ENCODE results near the gene SLC24A4.

Gene SLC24A4

DNA sequence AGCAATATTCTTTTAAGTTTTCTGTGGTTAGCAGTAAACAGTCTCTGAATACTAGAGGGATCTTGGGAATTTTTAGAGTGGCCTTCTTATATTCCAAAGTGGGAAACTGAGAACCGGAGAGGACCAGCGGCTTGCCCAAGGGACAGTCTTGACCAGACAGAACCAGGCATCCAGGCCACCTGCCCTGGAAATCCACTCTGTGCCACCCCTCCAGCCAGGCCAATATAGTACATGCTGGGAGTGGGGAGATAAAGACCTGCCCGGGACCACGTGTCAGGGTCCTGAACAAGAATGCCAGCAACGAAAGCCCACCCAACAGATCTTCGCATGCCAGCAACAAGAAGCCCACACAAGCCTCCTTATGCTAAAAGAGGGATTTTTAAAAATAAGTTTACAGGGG is 141.2 kb downstream of the SLC24A4 start:
- H3K9me3 ChIP-seq (ENCODE audit: control insufficient read depth, low read depth, low read length) = no peaks in the 10 kb centered on the region
- H3K9ac ChIP-seq (ENCODE audit: low read length) = no peak overlapping the region
- no peak overlapping the region for H3K27ac ChIP-seq (ENCODE audit: low read length)
- no peaks in the 10 kb centered on the region for H3K36me3 ChIP-seq (ENCODE audit: control insufficient read depth, low read depth, low read length)
- H3K4me3 ChIP-seq (ENCODE audit: low read length) = no peak overlapping the region
- no peaks in the 10 kb centered on the region for H3K27me3 ChIP-seq (ENCODE audit: control insufficient read depth, insufficient read depth, low read length)
- H3K4me1 ChIP-seq (ENCODE audit: control insufficient read depth, low read depth, low read length) = no peaks in the 10 kb centered on the region

DNA sequence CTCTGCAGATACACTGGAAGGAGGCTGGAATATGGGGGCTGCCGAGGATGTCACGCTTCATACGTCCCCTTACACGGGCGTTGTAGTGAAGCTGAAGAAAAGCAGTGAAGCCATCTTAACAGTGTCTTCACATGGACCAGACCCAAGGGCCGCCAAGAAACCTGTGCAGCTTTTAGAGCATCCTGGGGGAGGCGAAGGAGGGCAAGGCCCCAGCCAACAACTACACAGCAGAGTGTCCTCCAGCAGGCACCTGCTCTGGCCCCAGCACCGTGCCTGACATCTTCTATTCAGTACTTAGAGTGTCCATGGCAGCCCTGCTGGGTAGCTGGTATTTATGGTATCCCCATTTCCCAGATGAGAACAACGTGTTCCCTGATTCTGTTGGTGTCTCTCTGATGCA is 141.8 kb downstream of the SLC24A4 start:
- H3K9me3 ChIP-seq (ENCODE audit: control insufficient read depth, low read depth, low read length) = no peaks in the 10 kb centered on the region
- no peak overlapping the region for H3K27ac ChIP-seq (ENCODE audit: low read length)
- H3K36me3 ChIP-seq (ENCODE audit: control insufficient read depth, low read depth, low read length) = no peaks in the 10 kb centered on the region
- H3K9ac ChIP-seq (ENCODE audit: low read length) = no peak overlapping the region
- H3K4me3 ChIP-seq (ENCODE audit: low read length) = no peak overlapping the region
- H3K27me3 ChIP-seq (ENCODE audit: control insufficient read depth, insufficient read depth, low read length) = no peaks in the 10 kb centered on the region
- no peaks in the 10 kb centered on the region for H3K4me1 ChIP-seq (ENCODE audit: control insufficient read depth, low read depth, low read length)

DNA sequence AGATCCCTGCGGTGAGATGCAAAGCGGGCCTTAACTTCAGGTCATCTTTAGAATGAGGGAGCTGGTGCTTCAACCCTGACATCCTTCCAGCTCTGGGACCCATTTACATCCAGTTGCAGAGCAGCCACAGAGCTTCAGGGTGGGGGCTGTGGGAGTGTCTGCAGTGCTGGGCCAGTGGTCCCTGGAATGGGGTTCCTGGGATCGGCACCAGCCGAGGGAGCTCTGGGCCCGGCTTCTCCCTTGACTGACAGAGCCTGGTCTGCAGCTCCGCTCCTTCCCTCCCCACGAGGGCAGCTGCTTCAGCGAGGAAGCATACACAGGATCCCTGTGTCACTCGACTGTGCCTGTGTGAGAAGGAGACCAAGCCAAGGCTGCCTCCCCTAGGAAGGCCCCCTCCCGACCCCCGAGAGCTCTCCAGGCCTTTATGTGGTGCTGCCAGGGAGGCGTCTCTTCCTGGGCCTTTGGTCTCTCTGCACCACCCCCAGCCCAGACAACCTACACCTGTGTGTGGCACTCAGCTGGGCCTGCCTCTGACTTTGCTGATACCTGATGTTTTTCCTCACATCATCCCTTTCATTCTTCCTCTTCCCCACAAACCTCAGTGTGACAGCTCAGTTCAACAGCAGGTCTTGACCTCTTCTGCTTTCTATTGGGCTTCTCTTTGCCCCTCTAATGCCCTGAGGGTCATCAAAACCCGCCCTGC is 142.5 kb downstream of the SLC24A4 start:
- Histone ChIP-seq H3K27ac (ENCODE audit: low read length) (no peak overlapping the region), H3K4me3 (ENCODE audit: low read length) (no peak overlapping the region), H3K4me1 (ENCODE audit: control insufficient read depth, low read depth, low read length) (peaks cover 5% of the 10 kb centered on the region), H3K27me3 (ENCODE audit: control insufficient read depth, insufficient read depth, low read length) (no peaks in the 10 kb centered on the region), H3K9me3 (ENCODE audit: control insufficient read depth, low read depth, low read length) (no peaks in the 10 kb centered on the region), H3K9ac (ENCODE audit: low read length) (no peak overlapping the region), H3K36me3 (ENCODE audit: control insufficient read depth, low read depth, low read length) (no peaks in the 10 kb centered on the region)

DNA sequence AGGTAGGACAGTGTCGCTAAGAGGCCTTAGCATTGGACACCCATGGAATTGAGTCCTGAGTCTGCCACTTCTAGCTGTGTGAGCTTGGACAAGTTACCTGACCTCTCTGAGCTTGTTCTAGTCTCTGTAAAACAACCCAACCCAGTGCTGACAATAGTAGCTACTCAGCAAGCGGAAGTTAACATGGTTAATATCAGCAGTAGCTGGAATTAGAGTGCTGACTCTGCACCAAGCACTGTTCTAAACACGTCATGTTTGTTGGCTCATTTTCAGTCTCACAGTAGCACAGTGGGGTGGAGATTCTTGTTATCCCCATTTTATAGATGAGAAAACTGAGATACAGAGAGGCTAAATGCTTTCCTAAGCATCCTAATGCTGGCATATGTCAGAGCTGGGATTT is 143.1 kb downstream of the SLC24A4 start:
- Histone ChIP-seq H3K4me1 (ENCODE audit: control insufficient read depth, low read depth, low read length) (peaks cover 7% of the 10 kb centered on the region), H3K36me3 (ENCODE audit: control insufficient read depth, low read depth, low read length) (no peaks in the 10 kb centered on the region), H3K9ac (ENCODE audit: low read length) (no peak overlapping the region), H3K27ac (ENCODE audit: low read length) (no peak overlapping the region), H3K4me3 (ENCODE audit: low read length) (no peak overlapping the region), H3K27me3 (ENCODE audit: control insufficient read depth, insufficient read depth, low read length) (no peaks in the 10 kb centered on the region), H3K9me3 (ENCODE audit: control insufficient read depth, low read depth, low read length) (no peaks in the 10 kb centered on the region)

DNA sequence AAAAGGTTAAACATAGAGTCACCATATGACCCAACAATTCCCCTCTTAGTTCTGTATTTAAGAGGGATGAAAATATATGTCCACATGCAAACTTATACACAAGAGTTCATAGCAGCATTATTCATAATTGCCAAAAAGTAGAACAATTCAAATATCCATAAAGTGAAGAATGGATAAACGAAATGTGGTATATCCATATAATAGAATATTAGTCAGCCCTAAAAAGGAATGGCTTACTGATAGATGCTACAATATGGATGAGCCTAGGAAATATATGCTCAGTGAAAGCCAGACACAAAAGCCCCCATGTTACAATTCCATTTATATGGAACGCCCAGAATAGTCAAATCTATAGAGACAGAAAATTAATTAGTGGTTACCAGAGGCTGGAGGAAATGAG is 146.6 kb downstream of the SLC24A4 start:
- no peak overlapping the region for H3K4me3 ChIP-seq (ENCODE audit: low read length)
- H3K27ac ChIP-seq (ENCODE audit: low read length) = no peak overlapping the region
- H3K9ac ChIP-seq (ENCODE audit: low read length) = no peak overlapping the region
- no peaks in the 10 kb centered on the region for H3K36me3 ChIP-seq (ENCODE audit: control insufficient read depth, low read depth, low read length)
- H3K27me3 ChIP-seq (ENCODE audit: control insufficient read depth, insufficient read depth, low read length) = no peaks in the 10 kb centered on the region
- no peaks in the 10 kb centered on the region for H3K9me3 ChIP-seq (ENCODE audit: control insufficient read depth, low read depth, low read length)
- H3K4me1 ChIP-seq (ENCODE audit: control insufficient read depth, low read depth, low read length) = peaks cover 24% of the 10 kb centered on the region

DNA sequence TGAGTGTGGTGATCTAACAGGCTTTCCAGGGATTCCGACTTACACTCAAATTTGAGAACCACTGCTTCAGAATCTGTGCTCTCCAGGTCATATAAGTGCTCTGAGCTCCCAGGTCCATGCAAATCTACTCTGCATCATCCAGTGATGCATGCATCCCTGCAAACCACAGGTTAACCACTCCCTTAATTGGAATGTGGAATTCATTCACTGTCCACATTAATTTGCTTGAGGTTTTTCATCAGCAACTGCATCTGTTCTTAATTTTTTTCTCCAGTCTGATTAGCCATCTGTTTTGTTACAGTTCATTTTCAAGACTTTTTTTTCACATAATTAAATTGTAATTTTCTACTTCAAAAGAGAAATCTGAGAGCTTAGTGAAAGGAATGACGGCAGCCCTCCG is 147.2 kb downstream of the SLC24A4 start:
- Histone ChIP-seq H3K36me3 (ENCODE audit: control insufficient read depth, low read depth, low read length) (no peaks in the 10 kb centered on the region), H3K9ac (ENCODE audit: low read length) (no peak overlapping the region), H3K27ac (ENCODE audit: low read length) (no peak overlapping the region), H3K9me3 (ENCODE audit: control insufficient read depth, low read depth, low read length) (no peaks in the 10 kb centered on the region), H3K4me3 (ENCODE audit: low read length) (no peak overlapping the region), H3K4me1 (ENCODE audit: control insufficient read depth, low read depth, low read length) (peaks cover 24% of the 10 kb centered on the region), H3K27me3 (ENCODE audit: control insufficient read depth, insufficient read depth, low read length) (no peaks in the 10 kb centered on the region)

DNA sequence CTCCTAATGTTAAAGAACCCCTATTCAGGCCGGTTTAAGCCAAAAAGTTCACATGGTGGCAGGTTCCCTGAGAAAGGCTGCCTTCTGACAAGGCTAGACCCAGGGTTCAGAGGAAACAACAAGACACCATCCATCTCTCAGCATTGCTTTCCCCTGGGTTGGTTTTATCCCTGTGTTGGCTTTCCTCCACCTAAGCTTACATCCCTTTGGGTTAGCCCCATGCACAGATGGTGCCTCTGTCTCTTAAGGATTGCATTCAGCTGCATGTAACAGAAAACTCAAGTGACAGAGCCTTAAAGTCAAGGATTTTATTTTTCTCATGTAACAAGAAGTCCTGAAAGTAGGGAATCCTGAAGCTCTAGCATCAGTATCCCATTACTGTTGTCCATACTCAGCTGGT is 147.8 kb downstream of the SLC24A4 start:
- H3K9ac ChIP-seq (ENCODE audit: low read length) = no peak overlapping the region
- no peaks in the 10 kb centered on the region for H3K36me3 ChIP-seq (ENCODE audit: control insufficient read depth, low read depth, low read length)
- peaks cover 24% of the 10 kb centered on the region for H3K4me1 ChIP-seq (ENCODE audit: control insufficient read depth, low read depth, low read length)
- no peak overlapping the region for H3K4me3 ChIP-seq (ENCODE audit: low read length)
- no peaks in the 10 kb centered on the region for H3K9me3 ChIP-seq (ENCODE audit: control insufficient read depth, low read depth, low read length)
- H3K27me3 ChIP-seq (ENCODE audit: control insufficient read depth, insufficient read depth, low read length) = no peaks in the 10 kb centered on the region
- no peak overlapping the region for H3K27ac ChIP-seq (ENCODE audit: low read length)

DNA sequence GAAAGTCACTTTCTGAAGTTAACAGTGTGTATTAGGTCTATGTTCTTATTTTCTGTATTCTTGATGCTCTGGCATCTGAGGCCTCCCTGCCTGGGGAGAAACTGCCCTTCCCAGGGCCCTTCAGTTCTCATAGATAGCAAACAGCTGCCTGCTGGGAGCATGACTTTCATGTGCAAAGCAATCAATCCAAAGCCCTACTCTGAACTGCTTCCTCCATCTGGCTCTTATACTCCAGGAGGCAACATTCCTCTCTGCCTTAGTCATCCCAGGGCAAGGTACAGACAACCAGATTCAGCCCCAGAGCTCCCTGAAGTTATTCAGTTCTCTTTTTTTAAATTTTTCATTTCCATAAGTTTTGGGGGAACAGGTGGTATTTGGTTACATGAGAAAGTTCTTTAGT is 149.0 kb downstream of the SLC24A4 start:
- Histone ChIP-seq H3K36me3 (ENCODE audit: control insufficient read depth, low read depth, low read length) (no peaks in the 10 kb centered on the region), H3K4me1 (ENCODE audit: control insufficient read depth, low read depth, low read length) (peaks cover 24% of the 10 kb centered on the region), H3K27ac (ENCODE audit: low read length) (no peak overlapping the region), H3K27me3 (ENCODE audit: control insufficient read depth, insufficient read depth, low read length) (no peaks in the 10 kb centered on the region), H3K4me3 (ENCODE audit: low read length) (no peak overlapping the region), H3K9ac (ENCODE audit: low read length) (no peak overlapping the region), H3K9me3 (ENCODE audit: control insufficient read depth, low read depth, low read length) (no peaks in the 10 kb centered on the region)

DNA sequence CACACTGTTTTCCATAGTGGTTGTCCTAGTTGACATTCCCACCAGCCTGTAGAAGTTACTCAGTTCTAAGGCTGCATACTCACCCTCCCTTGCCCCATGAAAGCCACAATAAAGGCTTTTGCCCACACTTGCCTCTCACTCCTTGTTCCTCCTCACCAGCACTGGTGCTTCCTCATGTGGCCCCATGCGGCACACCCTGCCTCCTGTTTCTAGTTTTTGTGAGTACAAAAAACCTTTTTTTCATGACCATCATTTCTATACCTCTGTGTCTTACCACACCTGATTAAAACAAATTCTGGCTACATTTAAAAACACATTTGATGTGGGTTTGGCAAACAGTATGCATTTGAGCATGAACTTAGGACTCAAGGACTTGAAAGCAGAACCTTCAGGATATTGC is 149.9 kb downstream of the SLC24A4 start:
- Histone ChIP-seq H3K27me3 (ENCODE audit: control insufficient read depth, insufficient read depth, low read length) (no peaks in the 10 kb centered on the region), H3K9me3 (ENCODE audit: control insufficient read depth, low read depth, low read length) (no peaks in the 10 kb centered on the region), H3K36me3 (ENCODE audit: control insufficient read depth, low read depth, low read length) (no peaks in the 10 kb centered on the region), H3K9ac (ENCODE audit: low read length) (no peak overlapping the region), H3K27ac (ENCODE audit: low read length) (no peak overlapping the region), H3K4me1 (ENCODE audit: control insufficient read depth, low read depth, low read length) (peaks cover 24% of the 10 kb centered on the region), H3K4me3 (ENCODE audit: low read length) (no peak overlapping the region)

DNA sequence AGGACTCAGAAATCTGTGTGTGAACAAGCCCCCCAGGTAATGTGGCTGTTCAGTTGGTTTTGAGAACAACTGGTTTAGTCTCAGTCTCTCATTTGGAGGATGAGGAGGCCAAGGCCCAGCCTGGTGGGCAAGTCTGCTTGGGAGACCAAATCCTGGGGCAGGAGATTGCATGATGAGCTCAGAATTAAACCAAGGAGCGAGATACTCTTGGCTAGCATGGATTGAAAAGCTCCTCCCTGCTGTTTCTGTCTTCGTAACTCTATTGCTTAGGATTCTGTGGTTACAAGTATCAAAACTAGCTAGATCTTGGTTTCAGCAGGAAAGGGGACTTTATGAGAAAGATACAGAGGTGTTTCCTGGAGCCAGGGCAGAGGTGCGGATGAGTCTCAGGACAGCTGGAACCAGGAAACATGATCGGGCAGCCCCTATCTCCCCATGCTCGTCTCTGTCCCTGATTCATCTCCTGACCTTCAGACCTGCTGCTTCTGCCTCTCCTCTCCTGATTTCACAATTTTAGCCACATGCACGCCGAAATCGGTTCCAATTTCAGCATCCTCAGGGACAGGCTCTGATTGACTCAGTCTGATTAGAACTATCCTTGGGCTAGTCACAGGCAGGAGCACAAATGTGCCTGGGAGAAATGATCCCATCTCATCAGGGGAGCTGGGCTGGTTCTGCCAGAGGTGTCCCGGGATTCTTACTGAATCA is 150.4 kb downstream of the SLC24A4 start:
- Histone ChIP-seq H3K27me3 (ENCODE audit: control insufficient read depth, insufficient read depth, low read length) (no peaks in the 10 kb centered on the region), H3K36me3 (ENCODE audit: control insufficient read depth, low read depth, low read length) (no peaks in the 10 kb centered on the region), H3K4me3 (ENCODE audit: low read length) (no peak overlapping the region), H3K27ac (ENCODE audit: low read length) (no peak overlapping the region), H3K9ac (ENCODE audit: low read length) (no peak overlapping the region), H3K9me3 (ENCODE audit: control insufficient read depth, low read depth, low read length) (no peaks in the 10 kb centered on the region), H3K4me1 (ENCODE audit: control insufficient read depth, low read depth, low read length) (peaks cover 24% of the 10 kb centered on the region)

DNA sequence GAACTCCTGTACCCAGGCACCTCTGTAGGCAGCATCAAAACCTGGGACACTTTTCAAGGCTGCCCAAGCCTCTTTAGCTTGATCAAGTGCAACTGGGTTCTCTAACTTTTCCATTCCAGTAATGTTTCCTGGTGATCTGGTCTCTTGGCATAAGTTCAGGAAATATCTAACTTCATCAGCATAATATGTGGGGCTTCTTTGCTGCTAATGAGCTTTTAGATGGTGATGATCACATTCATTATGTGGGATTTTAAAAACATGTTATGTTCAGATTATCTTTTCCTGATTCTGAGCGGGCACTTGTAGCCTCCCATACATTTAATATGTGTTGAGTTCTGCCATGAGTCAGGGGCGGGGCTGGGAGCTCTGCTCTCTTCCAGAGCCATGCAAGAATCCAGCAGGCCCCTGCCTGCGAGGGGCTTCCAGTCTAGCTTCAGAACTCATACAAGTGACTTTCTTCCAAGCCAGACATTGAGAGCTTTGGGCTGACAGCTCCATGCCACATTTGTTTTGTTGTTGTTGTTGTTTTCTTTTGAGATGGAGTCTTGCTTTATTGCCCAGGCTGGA is 151.1 kb downstream of the SLC24A4 start:
- Histone ChIP-seq H3K27me3 (ENCODE audit: control insufficient read depth, insufficient read depth, low read length) (no peaks in the 10 kb centered on the region), H3K9me3 (ENCODE audit: control insufficient read depth, low read depth, low read length) (no peaks in the 10 kb centered on the region), H3K27ac (ENCODE audit: low read length) (no peak overlapping the region), H3K9ac (ENCODE audit: low read length) (no peak overlapping the region), H3K4me3 (ENCODE audit: low read length) (no peak overlapping the region), H3K4me1 (ENCODE audit: control insufficient read depth, low read depth, low read length) (peaks cover 24% of the 10 kb centered on the region), H3K36me3 (ENCODE audit: control insufficient read depth, low read depth, low read length) (no peaks in the 10 kb centered on the region)

DNA sequence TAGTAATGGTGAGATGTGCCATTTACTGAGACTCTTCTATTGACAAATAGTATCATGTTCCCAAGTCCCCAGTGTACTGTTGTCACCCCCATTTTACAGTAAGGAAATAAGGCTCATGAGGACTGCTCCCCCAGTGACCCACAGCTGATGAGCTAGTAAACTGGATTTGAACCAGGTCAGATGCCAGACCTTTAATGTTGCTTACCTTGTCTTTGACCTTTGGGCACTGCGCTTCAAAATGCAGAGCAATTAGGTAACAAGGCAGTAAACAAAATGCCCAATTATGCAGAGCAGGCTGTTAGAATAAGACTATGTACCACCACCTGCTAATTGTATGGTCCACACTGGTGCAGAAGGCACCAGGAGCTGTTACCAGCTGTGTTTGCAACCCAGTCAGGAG is 152.1 kb downstream of the SLC24A4 start:
- Histone ChIP-seq H3K9ac (ENCODE audit: low read length) (no peak overlapping the region), H3K27me3 (ENCODE audit: control insufficient read depth, insufficient read depth, low read length) (no peaks in the 10 kb centered on the region), H3K4me3 (ENCODE audit: low read length) (no peak overlapping the region), H3K36me3 (ENCODE audit: control insufficient read depth, low read depth, low read length) (no peaks in the 10 kb centered on the region), H3K9me3 (ENCODE audit: control insufficient read depth, low read depth, low read length) (no peaks in the 10 kb centered on the region), H3K27ac (ENCODE audit: low read length) (no peak overlapping the region), H3K4me1 (ENCODE audit: control insufficient read depth, low read depth, low read length) (peaks cover 23% of the 10 kb centered on the region)

Measured in iPS-18a (cell line).